Kidney (tissue), 14 donors: ENCODE measurements around the gene RGS17. TPM values are rescaled to one million over a fixed set of nuclear protein-coding genes. Genes with fewer than 3 reads are reported as not detected.

ENCODE experiments used
- DNase-seq, 5 donors: peaks; one replicate each; pipeline ENCODE4 v3.0.0-alpha.2; 2013 to 2020
- FAIRE-seq: peaks from 2 replicates; lab custom pipeline; 2012; peaks lifted over from hg19 to GRCh38; lab: Jason Lieb, UNC
- H3K27ac ChIP-seq, 2 donors: one replicate each; pipeline ENCODE4 v1.7.0; 2013; ENCODE audit warnings: low read depth in 2 of 2, low read length in 2 of 2, inconsistent platforms in 1 of 2
- H3K27me3 ChIP-seq: one replicate; pipeline ENCODE4 v1.7.1; 2013; ENCODE audit warnings: low read length, inconsistent platforms; ENCODE audit not compliant: control insufficient read depth, insufficient read depth
- H3K36me3 ChIP-seq, 3 donors: one replicate each; pipeline versions ENCODE4 v1.7.0 to v1.7.1; 2013; ENCODE audit warnings: low read length in 3 of 3, control low read depth in 1 of 3, inconsistent platforms in 1 of 3; ENCODE audit not compliant: insufficient read depth in 3 of 3, control insufficient read depth in 2 of 3
- H3K4me1 ChIP-seq, 3 donors: one replicate each; pipeline versions ENCODE4 v1.7.0 to v1.7.1; 2013; ENCODE audit warnings: low read length in 3 of 3, inconsistent platforms in 1 of 3, low read depth in 1 of 3; ENCODE audit not compliant: control insufficient read depth in 2 of 3, insufficient read depth in 2 of 3
- H3K4me3 ChIP-seq, 3 donors: one replicate each; pipeline versions ENCODE4 v1.7.0 to v1.8.1; 2013; ENCODE audit warnings: low read length in 3 of 3, control low read depth in 1 of 3, inconsistent platforms in 1 of 3
- H3K9ac ChIP-seq, 3 donors: one replicate each; pipeline versions ENCODE4 v1.7.0 to v1.7.1; 2013; ENCODE audit warnings: low read length in 3 of 3, control low read depth in 1 of 3, inconsistent platforms in 1 of 3
- H3K9me3 ChIP-seq, 3 donors: one replicate each; pipeline versions ENCODE4 v1.7.0 to v1.7.1; 2013; ENCODE audit warnings: low read length in 3 of 3, control low read depth in 1 of 3, inconsistent platforms in 1 of 3; ENCODE audit not compliant: control insufficient read depth in 2 of 3, insufficient read depth in 1 of 3
- intact Hi-C: fragments of 100-400 bp; cut with DNase I; formaldehyde crosslinking; loops from one replicate; pipeline ENCODE4 v1.11.1; 2022
- polyA plus RNA-seq: library from polyadenylated mRNA; stranded (reverse); fragments of 350-450 nt; fragmentation: Illumina TruSeq; extraction: RNeasy Lipid Tissue Mini Kit (QIAGEN cat#74804); gene quantifications from one replicate; pipeline ENCODE4 v1.2.3, GENCODE V29; 2014; ENCODE audit warnings: low read depth, low replicate concordance; ENCODE audit not compliant: insufficient read depth
- total RNA-seq: library from RNA; stranded (reverse); fragmentation: NEBNext Ultra II Directional; extraction: Animal tissue kit (Norgen Biotek cat#: 25700); gene quantifications from one replicate; pipeline ENCODE4 v1.2.1, GENCODE V29; 2021
- TF ChIP-seq, protein P1 (sequence below): IDR thresholded peaks from 3 replicates; pipeline ENCODE4 v1.5.1; 2012; ENCODE audit warnings: mild to moderate bottlenecking, moderate library complexity, borderline replicate concordance; ENCODE audit not compliant: insufficient read depth; ENCODE audit errors: extremely low read depth
- donor health status: control.
- donor health status: control.
- donor health status: control.
- donor health status: control.
- donor health status: control.
- donor health status: DM: yes; HTN: yes; CAD: no.
- donor health status: Normal renal cell carcinoma (clear cell type).

RGS17 gene
- total and polyA plus RNA-seq, 2 donors from 2014 or later, result 0.28 TPM; not detected in 1

DNA sequence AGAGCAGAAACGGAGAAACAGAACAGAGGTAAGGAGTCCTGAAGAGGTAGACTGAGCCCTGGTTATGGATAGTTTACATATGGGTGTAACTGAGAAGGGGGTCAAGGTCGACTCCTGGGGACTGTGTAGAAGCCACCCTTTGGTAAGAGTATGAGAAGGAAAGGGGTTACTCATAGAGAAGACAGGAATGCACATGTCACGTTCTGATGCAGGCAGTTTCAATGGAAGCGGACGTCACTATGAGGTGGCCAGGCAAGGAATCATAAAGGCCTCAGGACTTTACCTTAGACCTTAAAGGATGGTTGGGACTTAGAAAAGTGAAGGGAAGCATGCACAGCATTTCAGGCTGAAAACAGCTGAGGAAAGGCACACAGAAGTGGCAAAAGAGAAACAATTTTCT lies 25.1 kb downstream of the RGS17 start:
- no peaks in the 10 kb centered on the region for H3K27me3 ChIP-seq
- DNase-seq (no peak), FAIRE-seq (no peak)
- no peaks in the 10 kb centered on the region for H3K4me1 ChIP-seq
- no peaks in the 10 kb centered on the region for H3K9me3 ChIP-seq
- H3K36me3 ChIP-seq, result no peaks in the 10 kb centered on the region
- intact Hi-C loops, result no loop called here
- no peak overlapping the region for H3K9ac ChIP-seq
- no peak overlapping the region for H3K4me3 ChIP-seq
- TF ChIP-seq, protein P1, sequence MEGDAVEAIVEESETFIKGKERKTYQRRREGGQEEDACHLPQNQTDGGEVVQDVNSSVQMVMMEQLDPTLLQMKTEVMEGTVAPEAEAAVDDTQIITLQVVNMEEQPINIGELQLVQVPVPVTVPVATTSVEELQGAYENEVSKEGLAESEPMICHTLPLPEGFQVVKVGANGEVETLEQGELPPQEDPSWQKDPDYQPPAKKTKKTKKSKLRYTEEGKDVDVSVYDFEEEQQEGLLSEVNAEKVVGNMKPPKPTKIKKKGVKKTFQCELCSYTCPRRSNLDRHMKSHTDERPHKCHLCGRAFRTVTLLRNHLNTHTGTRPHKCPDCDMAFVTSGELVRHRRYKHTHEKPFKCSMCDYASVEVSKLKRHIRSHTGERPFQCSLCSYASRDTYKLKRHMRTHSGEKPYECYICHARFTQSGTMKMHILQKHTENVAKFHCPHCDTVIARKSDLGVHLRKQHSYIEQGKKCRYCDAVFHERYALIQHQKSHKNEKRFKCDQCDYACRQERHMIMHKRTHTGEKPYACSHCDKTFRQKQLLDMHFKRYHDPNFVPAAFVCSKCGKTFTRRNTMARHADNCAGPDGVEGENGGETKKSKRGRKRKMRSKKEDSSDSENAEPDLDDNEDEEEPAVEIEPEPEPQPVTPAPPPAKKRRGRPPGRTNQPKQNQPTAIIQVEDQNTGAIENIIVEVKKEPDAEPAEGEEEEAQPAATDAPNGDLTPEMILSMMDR, result no peak
- H3K27ac ChIP-seq, result no peak overlapping the region

DNA sequence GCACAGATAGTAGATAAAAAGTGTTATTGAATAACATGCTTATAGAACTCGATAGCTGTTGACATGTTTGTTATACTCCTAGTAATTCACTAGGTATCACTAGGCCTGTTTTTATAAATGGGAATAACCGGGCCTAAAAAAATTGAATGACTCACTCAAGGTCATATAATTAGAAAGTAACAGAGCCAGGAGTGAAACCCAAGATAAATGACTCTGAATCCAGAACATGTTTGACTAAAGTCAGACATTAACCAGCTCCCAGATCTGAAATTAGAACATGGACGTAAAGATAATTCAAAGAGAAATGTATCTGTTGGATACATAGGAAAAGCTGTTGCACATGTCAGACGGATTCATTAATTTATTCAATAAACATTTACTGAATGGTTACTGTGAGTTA lies 26.9 kb downstream of the RGS17 start:
- intact Hi-C loops, result no loop called here
- TF ChIP-seq, protein P1, result no peak
- Histone ChIP-seq H3K27me3 (no peaks in the 10 kb centered on the region), H3K4me3 (no peak overlapping the region), H3K27ac (no peak overlapping the region), H3K9me3 (no peaks in the 10 kb centered on the region), H3K4me1 (no peaks in the 10 kb centered on the region), H3K9ac (no peak overlapping the region), H3K36me3 (no peaks in the 10 kb centered on the region)
- DNase-seq (no peak), FAIRE-seq (no peak)

DNA sequence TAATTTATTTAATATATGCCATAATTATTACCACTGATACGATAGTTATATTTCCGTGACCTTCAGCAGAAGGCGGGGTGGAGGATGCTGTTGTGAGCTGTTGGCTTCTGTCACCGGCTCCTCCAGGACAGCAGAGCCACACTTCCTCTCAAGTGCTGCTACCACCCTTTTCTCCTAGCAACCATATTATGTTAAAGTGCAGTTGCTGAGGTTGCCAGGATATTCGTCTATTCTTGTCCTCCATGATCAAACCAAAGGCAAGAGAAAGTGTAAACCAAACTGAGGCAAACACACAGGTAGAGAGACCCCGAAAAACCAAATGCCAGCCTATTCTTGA lies 27.8 kb downstream of the RGS17 start:
- TF ChIP-seq, protein P1, result no peak
- intact Hi-C loops, result no loop called here
- H3K4me3 ChIP-seq, result no peak overlapping the region
- no peaks in the 10 kb centered on the region for H3K4me1 ChIP-seq
- no peaks in the 10 kb centered on the region for H3K9me3 ChIP-seq
- H3K27me3 ChIP-seq, result no peaks in the 10 kb centered on the region
- H3K9ac ChIP-seq, result no peak overlapping the region
- H3K36me3 ChIP-seq, result no peaks in the 10 kb centered on the region
- no peak overlapping the region for H3K27ac ChIP-seq
- no peak for DNase-seq
- FAIRE-seq, result no peak

DNA sequence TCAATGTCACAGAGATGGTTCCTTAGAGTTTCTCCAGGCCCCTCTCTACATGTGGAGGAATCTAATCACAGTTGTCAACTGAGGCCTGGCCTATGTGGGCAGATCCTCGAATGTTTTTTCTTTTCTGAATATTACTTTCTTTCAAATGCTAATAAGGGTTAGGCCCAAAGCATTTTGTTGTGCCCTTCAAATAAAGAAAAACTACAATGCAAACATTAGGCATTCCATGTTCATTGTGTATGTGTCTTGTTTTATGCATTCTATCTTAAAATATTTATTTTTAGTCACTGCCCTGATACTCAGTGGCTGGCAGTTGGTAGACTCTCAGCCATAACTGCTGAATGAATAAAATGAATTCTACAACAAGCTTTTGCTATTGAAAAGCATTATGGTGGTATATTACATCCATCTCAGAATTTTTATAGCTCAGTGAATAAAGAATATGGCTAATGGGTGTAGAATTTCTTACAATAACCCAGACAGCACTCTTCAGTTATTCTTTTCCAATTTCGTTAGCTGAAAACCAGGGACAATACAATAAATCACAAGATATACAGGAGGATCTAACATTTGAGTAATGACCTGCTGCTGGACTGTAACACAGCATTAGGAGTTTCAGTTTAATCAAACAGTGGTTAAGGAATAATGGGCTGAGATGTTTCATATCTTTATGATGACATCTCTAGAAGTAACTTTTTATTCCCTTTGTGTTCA lies 28.3 kb downstream of the RGS17 start:
- H3K27ac ChIP-seq, result no peak overlapping the region
- no peaks in the 10 kb centered on the region for H3K27me3 ChIP-seq
- no peak for FAIRE-seq
- no peaks in the 10 kb centered on the region for H3K9me3 ChIP-seq
- H3K36me3 ChIP-seq, result no peaks in the 10 kb centered on the region
- H3K9ac ChIP-seq, result no peak overlapping the region
- intact Hi-C loops, result no loop called here
- TF ChIP-seq, protein P1, result no peak
- no peak for DNase-seq
- H3K4me1 ChIP-seq, result no peaks in the 10 kb centered on the region
- no peak overlapping the region for H3K4me3 ChIP-seq
